HepG2 (cell line): Measurements from ENCODE around the gene EVI5. TPM values are rescaled to one million over a fixed set of nuclear protein-coding genes. Genes with fewer than 3 reads are reported as not detected.
A peak's percentile ranks its signal among the peaks of the same experiment; 100 is the strongest.

Experiments used
- ATM ChIP-seq: fragments of 450-650 bp; IDR thresholded peaks from 2 replicates; pipeline ENCODE4 v1.7.1; 2017; ENCODE audit warnings: mild to moderate bottlenecking, borderline replicate concordance
- PHF21A ChIP-seq: sonication (generic); formaldehyde crosslinking; IDR thresholded peaks from 2 replicates; pipeline ENCODE4 v1.5.0; 2020; ENCODE audit warnings: mild to moderate bottlenecking, missing genetic modification reagents
- REL ChIP-seq: sonication (generic); formaldehyde crosslinking; conservative IDR thresholded peaks from 2 replicates; pipeline ENCODE4 v1.8.0; 2022; ENCODE audit warnings: mild to moderate bottlenecking, missing genetic modification reagents, moderate library complexity
- SOX13 ChIP-seq, 3 experiments: fragments of 450-650 bp in 1 of 3; sonication (generic) in 1 of 3; formaldehyde crosslinking in 1 of 3; IDR thresholded peaks in 2 of 3; conservative IDR thresholded peaks in 1 of 3; 2 replicates each; pipeline versions ENCODE4 v1.5.0 to v1.6.1; 2016 to 2020; ENCODE audit warnings: antibody characterized with exemption in 1 of 3, mild to moderate bottlenecking in 1 of 3, missing compliant biosample characterization in 1 of 3, missing genetic modification reagents in 1 of 3, moderate library complexity in 1 of 3
- ZMAT3 ChIP-seq: sonication (generic); formaldehyde crosslinking; conservative IDR thresholded peaks from 2 replicates; pipeline ENCODE4 v1.7.0; 2021; ENCODE audit warnings: missing genetic modification reagents
- ZNF230 ChIP-seq: sonication (generic); formaldehyde crosslinking; IDR thresholded peaks from 2 replicates; pipeline ENCODE4 v1.4.0; 2020; ENCODE audit warnings: mild to moderate bottlenecking, missing genetic modification reagents
- ZNF550 ChIP-seq: sonication (generic); formaldehyde crosslinking; IDR thresholded peaks from 2 replicates; pipeline ENCODE4 v1.4.0; 2020; ENCODE audit warnings: mild to moderate bottlenecking, missing genetic modification reagents, borderline replicate concordance
- ZNF572 ChIP-seq: sonication (generic); formaldehyde crosslinking; IDR thresholded peaks from 2 replicates; pipeline ENCODE4 v1.5.1; 2020; ENCODE audit warnings: mild to moderate bottlenecking, missing genetic modification reagents
- ZNF589 ChIP-seq: sonication (generic); formaldehyde crosslinking; conservative IDR thresholded peaks from 2 replicates; pipeline ENCODE4 v1.8.0; 2022; ENCODE audit warnings: mild to moderate bottlenecking, moderate library complexity, missing genetic modification reagents
- ZNF775 ChIP-seq: sonication (generic); formaldehyde crosslinking; IDR thresholded peaks from 2 replicates; pipeline ENCODE4 v1.4.0; 2020; ENCODE audit warnings: missing genetic modification reagents, mild to moderate bottlenecking, moderate library complexity, borderline replicate concordance
- ZNF777 ChIP-seq: sonication (generic); formaldehyde crosslinking; IDR thresholded peaks from 2 replicates; pipeline ENCODE4 v1.4.0; 2020; ENCODE audit warnings: missing genetic modification reagents
- ZSCAN12 ChIP-seq: sonication (generic); formaldehyde crosslinking; IDR thresholded peaks from 2 replicates; pipeline ENCODE4 v1.9.0; 2021; ENCODE audit warnings: mild to moderate bottlenecking, missing genetic modification reagents
- polyA plus RNA-seq, 8 experiments: library from polyadenylated mRNA; depleted of rRNA in 3 of 8; stranded (reverse) in 7 of 8; unstranded in 1 of 8; fragments of >200 nt; fragmentation: Illumina TruSeq in 4 of 8; extraction: Trizol in 4 of 8; gene quantifications; 2 replicates each; pipeline versions ENCODE4 v1.2.1 to v1.2.3, GENCODE V29; 2011 to 2016; ENCODE audit warnings: low read depth in 4 of 8, missing spikeins in 1 of 8, mixed read lengths in 1 of 8; ENCODE audit not compliant: insufficient read depth in 1 of 8
- total RNA-seq, 5 experiments: library from RNA; depleted of rRNA; stranded (reverse); fragments of >200 nt; fragmentation: Illumina TruSeq; extraction: Trizol; gene quantifications; 2 replicates each; pipeline ENCODE4 v1.2.3, GENCODE V29; 2016; ENCODE audit warnings: low read depth in 1 of 5
- TF ChIP-seq, protein P1 (sequence below): sonication (generic); IDR thresholded peaks from 2 replicates; pipeline ENCODE4 v1.6.1; 2016; ENCODE audit warnings: low read depth, borderline replicate concordance
- TF ChIP-seq, protein P2 (sequence below): sonication (generic); formaldehyde crosslinking; conservative IDR thresholded peaks from 2 replicates; pipeline ENCODE4 v1.5.0; 2020; ENCODE audit warnings: missing genetic modification reagents
- TF ChIP-seq, protein P3 (sequence below): sonication (generic); formaldehyde crosslinking; IDR thresholded peaks from 2 replicates; pipeline ENCODE4 v1.5.1; 2020; ENCODE audit warnings: missing genetic modification reagents, mild to moderate bottlenecking, borderline replicate concordance
- TF ChIP-seq, protein P4 (sequence below): sonication (generic); formaldehyde crosslinking; IDR thresholded peaks from 2 replicates; pipeline ENCODE4 v1.4.0; 2020; ENCODE audit warnings: mild to moderate bottlenecking, low read depth, missing genetic modification reagents
- TF ChIP-seq, protein P5 (sequence below): fragments of 450-650 bp; IDR thresholded peaks from 2 replicates; pipeline ENCODE4 v1.6.1; 2017; ENCODE audit warnings: mild to moderate bottlenecking

Gene EVI5
- total and polyA plus RNA-seq, 2 of the 13 experiments (the other 11 are each of a cell fraction or from before 2014, with no cell fraction given), result 4.0 to 12.6 TPM

DNA sequence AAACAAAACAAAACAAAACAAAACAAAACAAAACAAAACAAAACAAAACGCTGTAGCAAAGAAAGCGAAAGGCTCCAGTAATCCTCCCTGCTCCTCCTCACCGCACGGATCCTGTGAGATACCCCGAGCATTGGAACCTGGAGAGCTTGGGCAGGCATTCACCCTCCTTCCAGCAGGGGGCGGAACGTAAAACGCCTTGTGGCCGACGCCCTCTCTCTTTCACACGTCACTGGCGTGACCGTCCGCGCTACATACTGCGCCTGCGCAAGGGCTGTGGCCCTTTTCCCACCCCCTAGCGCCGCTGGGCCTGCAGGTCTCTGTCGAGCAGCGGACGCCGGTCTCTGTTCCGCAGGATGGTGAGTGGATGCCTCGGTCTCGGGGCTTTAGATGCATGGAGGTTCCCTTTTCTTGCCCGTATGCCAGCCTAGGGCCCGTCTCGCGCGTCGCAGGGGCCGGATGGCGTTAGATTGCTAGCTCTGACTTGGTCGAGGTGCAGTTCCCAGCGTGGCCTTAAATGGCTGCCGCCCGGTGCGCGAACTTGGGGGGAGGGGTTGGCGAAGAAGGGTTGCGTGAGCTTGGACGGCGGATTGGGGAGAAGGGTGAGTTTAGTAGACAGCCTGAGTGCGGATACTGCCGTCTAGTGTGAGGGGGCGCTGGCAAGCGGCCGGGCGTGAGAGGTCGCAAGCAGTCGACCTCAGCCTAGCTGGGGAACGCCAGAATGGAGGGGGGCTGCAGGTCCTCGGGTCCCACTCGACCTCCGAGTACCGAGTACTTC, 47.0 kb upstream of the EVI5 start, which contains the start of gene RPL5 (continued):
- TF ChIP-seq SOX13 (IDR thresholded peaks at IDR 0.05), result peak; percentile 10; the same call in 1 of the 2 replicates
- TF ChIP-seq SOX13 (CRISPR knock-in tag; conservative IDR thresholded peaks at IDR 0.05 in 1 of 2, IDR thresholded peaks at IDR 0.05 in 1 of 2), result peak in 1 of 2 experiments; percentile 45; a peak in 1 of 4 replicates
- TF ChIP-seq, protein P1, sequence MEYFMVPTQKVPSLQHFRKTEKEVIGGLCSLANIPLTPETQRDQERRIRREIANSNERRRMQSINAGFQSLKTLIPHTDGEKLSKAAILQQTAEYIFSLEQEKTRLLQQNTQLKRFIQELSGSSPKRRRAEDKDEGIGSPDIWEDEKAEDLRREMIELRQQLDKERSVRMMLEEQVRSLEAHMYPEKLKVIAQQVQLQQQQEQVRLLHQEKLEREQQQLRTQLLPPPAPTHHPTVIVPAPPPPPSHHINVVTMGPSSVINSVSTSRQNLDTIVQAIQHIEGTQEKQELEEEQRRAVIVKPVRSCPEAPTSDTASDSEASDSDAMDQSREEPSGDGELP, result no peak
- TF ChIP-seq ATM, result no peak
- TF ChIP-seq, protein P2, sequence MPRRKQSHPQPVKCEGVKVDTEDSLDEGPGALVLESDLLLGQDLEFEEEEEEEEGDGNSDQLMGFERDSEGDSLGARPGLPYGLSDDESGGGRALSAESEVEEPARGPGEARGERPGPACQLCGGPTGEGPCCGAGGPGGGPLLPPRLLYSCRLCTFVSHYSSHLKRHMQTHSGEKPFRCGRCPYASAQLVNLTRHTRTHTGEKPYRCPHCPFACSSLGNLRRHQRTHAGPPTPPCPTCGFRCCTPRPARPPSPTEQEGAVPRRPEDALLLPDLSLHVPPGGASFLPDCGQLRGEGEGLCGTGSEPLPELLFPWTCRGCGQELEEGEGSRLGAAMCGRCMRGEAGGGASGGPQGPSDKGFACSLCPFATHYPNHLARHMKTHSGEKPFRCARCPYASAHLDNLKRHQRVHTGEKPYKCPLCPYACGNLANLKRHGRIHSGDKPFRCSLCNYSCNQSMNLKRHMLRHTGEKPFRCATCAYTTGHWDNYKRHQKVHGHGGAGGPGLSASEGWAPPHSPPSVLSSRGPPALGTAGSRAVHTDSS (CRISPR knock-in tag), result no peak
- TF ChIP-seq ZNF230, result no peak
- peak; percentile 85; the same call in 1 of the 2 replicates for TF ChIP-seq ZMAT3 (CRISPR knock-in tag)
- TF ChIP-seq, protein P3, sequence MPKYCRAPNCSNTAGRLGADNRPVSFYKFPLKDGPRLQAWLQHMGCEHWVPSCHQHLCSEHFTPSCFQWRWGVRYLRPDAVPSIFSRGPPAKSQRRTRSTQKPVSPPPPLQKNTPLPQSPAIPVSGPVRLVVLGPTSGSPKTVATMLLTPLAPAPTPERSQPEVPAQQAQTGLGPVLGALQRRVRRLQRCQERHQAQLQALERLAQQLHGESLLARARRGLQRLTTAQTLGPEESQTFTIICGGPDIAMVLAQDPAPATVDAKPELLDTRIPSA (CRISPR knock-in tag), result peak; percentile 56; the same call in 1 of the 2 replicates
- TF ChIP-seq PHF21A (CRISPR knock-in tag), result peak; percentile 50; the same call in 1 of the 2 replicates
- 0 out of 2 replicates have a peak, but pooled peaks have one; percentile 78 for TF ChIP-seq ZNF550
- TF ChIP-seq ZSCAN12 (CRISPR knock-in tag), result 0 out of 2 replicates have a peak, but pooled peaks have one; percentile 52
- peak; percentile 69; the same call in 1 of the 2 replicates for TF ChIP-seq ZNF775 (CRISPR knock-in tag)
- peak; percentile 91; the same call in 1 of the 2 replicates for TF ChIP-seq REL (CRISPR knock-in tag)
- TF ChIP-seq, protein P4, sequence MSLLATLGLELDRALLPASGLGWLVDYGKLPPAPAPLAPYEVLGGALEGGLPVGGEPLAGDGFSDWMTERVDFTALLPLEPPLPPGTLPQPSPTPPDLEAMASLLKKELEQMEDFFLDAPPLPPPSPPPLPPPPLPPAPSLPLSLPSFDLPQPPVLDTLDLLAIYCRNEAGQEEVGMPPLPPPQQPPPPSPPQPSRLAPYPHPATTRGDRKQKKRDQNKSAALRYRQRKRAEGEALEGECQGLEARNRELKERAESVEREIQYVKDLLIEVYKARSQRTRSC (CRISPR knock-in tag), result peak; percentile 78; the same call in 1 of the 2 replicates
- peak; percentile 95; the same call in 1 of the 2 replicates for TF ChIP-seq ZNF572
- TF ChIP-seq ZNF589, result peak; percentile 96
- TF ChIP-seq, protein P5, sequence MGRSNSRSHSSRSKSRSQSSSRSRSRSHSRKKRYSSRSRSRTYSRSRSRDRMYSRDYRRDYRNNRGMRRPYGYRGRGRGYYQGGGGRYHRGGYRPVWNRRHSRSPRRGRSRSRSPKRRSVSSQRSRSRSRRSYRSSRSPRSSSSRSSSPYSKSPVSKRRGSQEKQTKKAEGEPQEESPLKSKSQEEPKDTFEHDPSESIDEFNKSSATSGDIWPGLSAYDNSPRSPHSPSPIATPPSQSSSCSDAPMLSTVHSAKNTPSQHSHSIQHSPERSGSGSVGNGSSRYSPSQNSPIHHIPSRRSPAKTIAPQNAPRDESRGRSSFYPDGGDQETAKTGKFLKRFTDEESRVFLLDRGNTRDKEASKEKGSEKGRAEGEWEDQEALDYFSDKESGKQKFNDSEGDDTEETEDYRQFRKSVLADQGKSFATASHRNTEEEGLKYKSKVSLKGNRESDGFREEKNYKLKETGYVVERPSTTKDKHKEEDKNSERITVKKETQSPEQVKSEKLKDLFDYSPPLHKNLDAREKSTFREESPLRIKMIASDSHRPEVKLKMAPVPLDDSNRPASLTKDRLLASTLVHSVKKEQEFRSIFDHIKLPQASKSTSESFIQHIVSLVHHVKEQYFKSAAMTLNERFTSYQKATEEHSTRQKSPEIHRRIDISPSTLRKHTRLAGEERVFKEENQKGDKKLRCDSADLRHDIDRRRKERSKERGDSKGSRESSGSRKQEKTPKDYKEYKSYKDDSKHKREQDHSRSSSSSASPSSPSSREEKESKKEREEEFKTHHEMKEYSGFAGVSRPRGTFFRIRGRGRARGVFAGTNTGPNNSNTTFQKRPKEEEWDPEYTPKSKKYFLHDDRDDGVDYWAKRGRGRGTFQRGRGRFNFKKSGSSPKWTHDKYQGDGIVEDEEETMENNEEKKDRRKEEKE, result no peak
- peak; percentile 86 for TF ChIP-seq ZNF777 (CRISPR knock-in tag)
